HCT116 (cell line): Measurements from ENCODE around the gene COL23A1. TPM values are rescaled to one million over a fixed set of nuclear protein-coding genes. Genes with fewer than 3 reads are reported as not detected.

Experiments
- ATAC-seq: fragments of 200-7000 bp; cut with Tn5 transposase; 2 replicates; pipeline ENCODE4 v1.9.1; 2020; ENCODE audit warnings: mild to moderate bottlenecking, moderate library complexity
- BruUV-seq: library from RNA; stranded (reverse); fragments of 400-500 nt; replicated peaks from 2 replicates; lab custom pipeline; 2021; lab: Mats Ljungman, UMichigan
- CTCF ChIA-PET: fragments of 300-600 bp; sonication (Branson Sonifier 250); formaldehyde crosslinking; loops from one replicate; lab custom pipeline; 2021; ENCODE audit warnings: antibody characterized with exemption; lab: Charles Lee
- POLR2A ChIA-PET: fragments of 300-600, 350-600 bp; sonication (Branson Sonifier 250); formaldehyde crosslinking; loops from one replicate; lab custom pipeline; 2021; ENCODE audit warnings: antibody characterized with exemption; lab: Charles Lee
- RAD21 ChIA-PET, 2 experiments: fragments of 300-600 bp; sonication (Branson Sonifier 250); formaldehyde crosslinking; loops; one replicate each; lab custom pipeline; 2023; ENCODE audit warnings: low total read pairs in 2 of 2; ENCODE audit not compliant: uncharacterized antibody in 2 of 2, unreplicated experiment in 2 of 2, low non-redundant PET in 1 of 2; lab: Charles Lee
- DNase-seq: peaks from one replicate; pipeline ENCODE4 v3.0.0-alpha.2; 2010; ENCODE audit warnings: low read depth, low spot score
- H2AFZ ChIP-seq: fragments of 200-600 bp; shearing (Covaris generic), sonication (generic); 2 replicates; pipeline ENCODE4 v1.6.1; 2017; ENCODE audit warnings: low read depth, mixed run types, mixed read lengths, antibody characterized with exemption, low read length; ENCODE audit not compliant: poor library complexity, severe bottlenecking
- H3K27ac ChIP-seq: 2 replicates; pipeline ENCODE4 v1.5.1; 2012; ENCODE audit warnings: low read depth, low read length
- H3K27me3 ChIP-seq: fragments of 200-600 bp; sonication (generic); 2 replicates; pipeline ENCODE4 v1.6.1; 2016; ENCODE audit warnings: mixed run types, low read length, mixed read lengths; ENCODE audit not compliant: insufficient read depth
- H3K36me3 ChIP-seq, 2 experiments: fragments of 200-500 bp in 1 of 2; fragments of 200-600 bp in 1 of 2; sonication (Bioruptor generic) in 1 of 2; sonication (generic) in 1 of 2; 2 replicates each; pipeline versions ENCODE4 v1.5.1 to v1.6.1; 2014 to 2016; ENCODE audit warnings: low read length in 2 of 2, inconsistent platforms in 1 of 2, mixed read lengths in 1 of 2, mixed run types in 1 of 2; ENCODE audit not compliant: insufficient read depth in 2 of 2, control insufficient read depth in 1 of 2
- H3K4me1 ChIP-seq, 2 experiments: fragments of 200-600 bp in 1 of 2; sonication (generic) in 1 of 2; 2 replicates each; pipeline versions ENCODE4 v1.5.1 to v1.6.1; 2012 to 2017; ENCODE audit warnings: low read length in 2 of 2, inconsistent platforms in 1 of 2, mild to moderate bottlenecking in 1 of 2, mixed read lengths in 1 of 2, mixed run types in 1 of 2, moderate library complexity in 1 of 2; ENCODE audit not compliant: insufficient read depth in 2 of 2, control insufficient read depth in 1 of 2
- H3K4me2 ChIP-seq: fragments of 200-600 bp; sonication (generic); 2 replicates; pipeline ENCODE4 v1.6.1; 2017; ENCODE audit warnings: mixed run types, low read length, mixed read lengths
- H3K4me3 ChIP-seq, 2 experiments: fragments of 200-600 bp in 1 of 2; sonication (generic) in 1 of 2; replicated peaks in 1 of 2; 2 replicates each; pipeline ENCODE4 v1.5.1; 2011 to 2016; ENCODE audit warnings: low read length in 2 of 2, control low read depth in 1 of 2, low read depth in 1 of 2, mild to moderate bottlenecking in 1 of 2, mixed read lengths in 1 of 2, mixed run types in 1 of 2
- H3K79me2 ChIP-seq: fragments of 200-600 bp; sonication (generic); 2 replicates; pipeline ENCODE4 v1.6.1; 2017; ENCODE audit warnings: mild to moderate bottlenecking, mixed run types, low read length, moderate library complexity, mixed read lengths; ENCODE audit not compliant: insufficient read depth
- H3K9ac ChIP-seq: fragments of 200-600 bp; sonication (generic); 2 replicates; pipeline ENCODE4 v1.6.1; 2016; ENCODE audit warnings: low read length, mixed read lengths
- H3K9me2 ChIP-seq: fragments of 200-600 bp; sonication (generic), shearing (Covaris generic); 2 replicates; pipeline ENCODE4 v1.6.1; 2017; ENCODE audit warnings: mixed run types, mild to moderate bottlenecking, moderate library complexity; ENCODE audit not compliant: insufficient read depth
- H3K9me3 ChIP-seq, 2 experiments: fragments of 200-500 bp in 1 of 2; fragments of 200-600 bp in 1 of 2; sonication (Bioruptor generic) in 1 of 2; sonication (generic) in 1 of 2; 2 replicates each; pipeline ENCODE4 v1.6.1; 2014 to 2017; ENCODE audit warnings: low read length in 2 of 2, mixed read lengths in 2 of 2, inconsistent platforms in 1 of 2, low read depth in 1 of 2, mild to moderate bottlenecking in 1 of 2, mixed run types in 1 of 2, moderate library complexity in 1 of 2; ENCODE audit not compliant: control insufficient read depth in 1 of 2, insufficient read depth in 1 of 2
- H4K20me1 ChIP-seq: fragments of 200-600 bp; sonication (generic), shearing (Covaris generic); 2 replicates; pipeline ENCODE4 v1.6.1; 2017; ENCODE audit warnings: mixed run types, mild to moderate bottlenecking, moderate library complexity; ENCODE audit not compliant: insufficient read depth
- CBX3 ChIP-seq: IDR thresholded peaks from 2 replicates; pipeline ENCODE4 v1.6.1; 2012; ENCODE audit warnings: low read depth
- CTCF ChIP-seq, 3 experiments: fragments of 200-600 bp in 1 of 3; sonication (generic) in 1 of 3; IDR thresholded peaks in 2 of 3; conservative IDR thresholded peaks in 1 of 3; 2 replicates each; pipeline ENCODE4 v1.5.1; 2012 to 2017; ENCODE audit warnings: low read depth in 2 of 3, low read length in 2 of 3, antibody characterized with exemption in 1 of 3, borderline replicate concordance in 1 of 3, control low read depth in 1 of 3, mild to moderate bottlenecking in 1 of 3, mixed read lengths in 1 of 3, mixed run types in 1 of 3, moderate library complexity in 1 of 3; ENCODE audit not compliant: insufficient read depth in 1 of 3
- EGR1 ChIP-seq: IDR thresholded peaks from 2 replicates; pipeline ENCODE4 v1.6.1; 2012; ENCODE audit warnings: low read depth
- FOSL1 ChIP-seq: IDR thresholded peaks from 2 replicates; pipeline ENCODE4 v1.6.1; 2012; ENCODE audit warnings: low read depth
- JUND ChIP-seq: IDR thresholded peaks from 2 replicates; pipeline ENCODE4 v1.6.1; 2012
- POLR2A ChIP-seq: IDR thresholded peaks from 2 replicates; pipeline ENCODE4 v1.7.0; 2011; ENCODE audit warnings: borderline replicate concordance; ENCODE audit not compliant: insufficient read depth, insufficient read length; ENCODE audit errors: extremely low read depth
- POLR2AphosphoS5 ChIP-seq: IDR thresholded peaks from 2 replicates; pipeline ENCODE4 v1.6.1; 2011; ENCODE audit warnings: mild to moderate bottlenecking, low read depth, low read length, moderate library complexity
- SIN3A ChIP-seq: IDR thresholded peaks from 2 replicates; pipeline ENCODE4 v1.6.1; 2012; ENCODE audit warnings: low read depth
- SP1 ChIP-seq: IDR thresholded peaks from 2 replicates; pipeline ENCODE4 v1.6.1; 2012; ENCODE audit warnings: low read depth
- YY1 ChIP-seq: IDR thresholded peaks from 2 replicates; pipeline ENCODE4 v1.6.1; 2011; ENCODE audit warnings: low read length, low read depth, moderate library complexity, mild to moderate bottlenecking; ENCODE audit not compliant: insufficient replicate concordance; ENCODE audit errors: extremely low read depth
- ZBTB33 ChIP-seq: IDR thresholded peaks from 2 replicates; pipeline ENCODE4 v1.6.1; 2011; ENCODE audit warnings: mild to moderate bottlenecking, low read length, moderate library complexity; ENCODE audit not compliant: insufficient replicate concordance; ENCODE audit errors: extremely low read depth
- ZFX ChIP-seq: fragments of 450-650 bp; IDR thresholded peaks from 2 replicates; pipeline ENCODE4 v1.6.1; 2017
- ZNF274 ChIP-seq: fragments of 200-500 bp; sonication (Bioruptor generic); IDR thresholded peaks from 2 replicates; pipeline ENCODE4 v1.6.1; 2014; ENCODE audit warnings: mild to moderate bottlenecking, low read depth, low read length, inconsistent platforms
- intact Hi-C: fragments of 100-400 bp; cut with micrococcal nuclease; formaldehyde crosslinking; loops from 2 replicates; pipeline ENCODE4 v1.10.0; 2022
- total RNA-seq: library from RNA; stranded (reverse); gene quantifications from one replicate; pipeline ENCODE4 v1.2.1, GENCODE V29; 2021; ENCODE audit not compliant: unreplicated experiment

Gene COL23A1
- total RNA-seq, 1 experiment from 2014 or later = not detected

- DNase-seq = no peak
- H3K9ac ChIP-seq = no peak overlapping the region
- H2AFZ ChIP-seq = no peak overlapping the region
- no peak for TF ChIP-seq CTCF (IDR thresholded peaks at IDR 0.05 in 2 of 3, conservative IDR thresholded peaks at IDR 0.05 in 1 of 3; ENCODE audit: borderline replicate concordance in 1 of 3, insufficient read depth in 1 of 3, low read depth in 2 of 3, low read length in 2 of 3)
- no peak for TF ChIP-seq ZNF274
- no peak for TF ChIP-seq POLR2AphosphoS5
- BruUV-seq = no TSS peak
- no peaks in the 10 kb centered on the region for H3K36me3 ChIP-seq
- ChIA-PET CTCF (no interaction called here), RAD21 (no interaction called here), POLR2A (no interaction called here)
- H3K4me1 ChIP-seq = no peaks in the 10 kb centered on the region
- no peaks in the 10 kb centered on the region for H3K9me2 ChIP-seq
- no peak for ATAC-seq
- H3K79me2 ChIP-seq = no peaks in the 10 kb centered on the region
- no peaks in the 10 kb centered on the region for H3K27me3 ChIP-seq
- intact Hi-C loops = no loop called here
- no peak overlapping the region for H3K4me3 ChIP-seq
- no peaks in the 10 kb centered on the region for H4K20me1 ChIP-seq
- H3K27ac ChIP-seq = no peak overlapping the region
- H3K4me2 ChIP-seq = no peak overlapping the region
- H3K9me3 ChIP-seq = no peaks in the 10 kb centered on the region
Observed at GRCh38 chr5:178569485-178569884, 20.7 kb downstream of the COL23A1 start.

DNA sequence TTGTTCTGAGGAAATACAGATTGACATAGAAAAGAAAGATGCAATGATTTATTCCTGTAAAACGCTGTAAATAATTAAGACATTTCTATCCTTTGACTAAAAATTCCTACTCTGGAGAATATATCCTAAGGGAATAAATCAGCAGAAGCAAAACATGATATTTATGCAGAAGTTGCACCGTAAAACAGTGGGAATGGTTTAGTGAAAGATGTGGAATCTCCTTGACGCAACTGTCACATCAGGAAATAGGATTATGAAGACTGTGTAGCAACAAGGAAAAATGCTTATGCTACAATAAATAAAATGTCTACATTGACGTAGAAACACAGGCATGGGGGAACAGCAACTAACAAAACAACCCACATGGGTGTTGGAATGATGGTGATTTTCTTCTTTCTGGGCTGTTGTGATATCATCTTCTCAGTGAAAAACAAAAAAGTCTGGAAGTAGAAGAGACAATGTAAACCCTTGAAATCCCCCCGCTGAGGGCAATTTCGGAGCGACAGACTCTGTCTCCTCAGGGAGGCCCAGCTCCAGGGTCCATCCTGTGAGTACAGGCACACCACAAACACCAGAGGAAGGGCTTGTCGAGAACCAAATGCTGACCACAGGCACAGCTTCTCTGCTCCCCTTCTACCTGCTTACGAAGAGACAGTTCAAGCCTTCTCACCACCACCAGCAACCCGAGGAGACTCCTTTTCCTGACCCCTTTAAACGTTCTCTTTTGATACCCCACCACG, 25.2 kb downstream of the COL23A1 start:
- no peak overlapping the region for H3K27ac ChIP-seq
- no peaks in the 10 kb centered on the region for H3K4me1 ChIP-seq
- RAD21 ChIA-PET = no interaction called here
- H3K27me3 ChIP-seq = no peaks in the 10 kb centered on the region
- no peaks in the 10 kb centered on the region for H3K36me3 ChIP-seq
- H2AFZ ChIP-seq = no peak overlapping the region
- H3K9ac ChIP-seq = no peak overlapping the region
- CTCF ChIA-PET = no interaction called here
- H4K20me1 ChIP-seq = no peaks in the 10 kb centered on the region
- no peaks in the 10 kb centered on the region for H3K9me3 ChIP-seq
- no peak overlapping the region for H3K4me2 ChIP-seq
- BruUV-seq = no TSS peak
- intact Hi-C loops = no loop called here
- POLR2A ChIA-PET = no interaction called here
- DNase-seq (no peak), ATAC-seq (no peak)
- H3K4me3 ChIP-seq = no peak overlapping the region
- no peaks in the 10 kb centered on the region for H3K79me2 ChIP-seq
- no peaks in the 10 kb centered on the region for H3K9me2 ChIP-seq
- TF ChIP-seq ZFX (no peak), FOSL1 (no peak), POLR2AphosphoS5 (no peak), ZBTB33 (no peak), EGR1 (no peak), POLR2A (no peak), CBX3 (no peak), YY1 (no peak), JUND (no peak), SIN3A (no peak), ZNF274 (no peak), SP1 (no peak)
